IMR-90 (cell line): ENCODE results near the gene ORC1. TPM values are rescaled to one million over a fixed set of nuclear protein-coding genes. Genes with fewer than 3 reads are reported as not detected.

Experiments used
- ATAC-seq: fragments of 200-7000 bp; cut with Tn5 transposase; 2 replicates; pipeline ENCODE4 v1.9.1; 2020; ENCODE audit warnings: low read depth, mild to moderate bottlenecking, moderate library complexity
- BruUV-seq: library from RNA; stranded (reverse); fragments of 400-500 nt; replicated peaks from 2 replicates; lab custom pipeline; 2021; lab: Mats Ljungman, UMichigan
- CTCF ChIA-PET: fragments of 300-600 bp; formaldehyde crosslinking; extraction: SDS; loops from one replicate; lab custom pipeline; 2021; ENCODE audit warnings: antibody characterized with exemption; lab: Yijun Ruan, JAX
- POLR2A ChIA-PET: fragments of 300-600 bp; sonication (Branson Sonifier 250); formaldehyde crosslinking; loops from one replicate; lab custom pipeline; 2022; ENCODE audit warnings: antibody characterized with exemption; ENCODE audit not compliant: unreplicated experiment; lab: Charles Lee
- DNase-seq: peaks from one replicate; pipeline ENCODE4 v3.0.0; 2013
- H2AFZ ChIP-seq: replicated peaks from 2 replicates; pipeline ENCODE3; 2013; ENCODE audit warnings: low read length, mild to moderate bottlenecking; ENCODE audit not compliant: poor library complexity
- H2AK5ac ChIP-seq: 2 replicates; pipeline ENCODE4 v1.6.1; 2013; ENCODE audit warnings: low read depth, low read length, inconsistent platforms
- H2AK9ac ChIP-seq: replicated peaks from 2 replicates; pipeline ENCODE3; 2013; ENCODE audit warnings: mild to moderate bottlenecking, low read depth, low read length, moderate library complexity; ENCODE audit not compliant: poor library complexity
- H2BK120ac ChIP-seq: 2 replicates; pipeline ENCODE4 v1.6.1; 2013; ENCODE audit warnings: low read depth, low read length, inconsistent platforms
- H2BK15ac ChIP-seq: 3 replicates; pipeline ENCODE4 v1.6.1; 2013; ENCODE audit warnings: low read depth, low read length, inconsistent platforms
- H2BK20ac ChIP-seq: 2 replicates; pipeline ENCODE4 v1.6.1; 2013; ENCODE audit warnings: low read depth, mild to moderate bottlenecking, inconsistent platforms, low read length, moderate library complexity
- H2BK5ac ChIP-seq: 2 replicates; pipeline ENCODE4 v1.6.1; 2013; ENCODE audit warnings: mild to moderate bottlenecking, low read depth, low read length, inconsistent platforms; ENCODE audit not compliant: poor library complexity, severe bottlenecking
- H3K14ac ChIP-seq: replicated peaks from 2 replicates; pipeline ENCODE4 v1.6.1; 2013; ENCODE audit warnings: low read depth, low read length, inconsistent platforms
- H3K18ac ChIP-seq: 2 replicates; pipeline ENCODE4 v1.6.1; 2013; ENCODE audit warnings: low read depth, low read length, control low read depth
- H3K23ac ChIP-seq: 2 replicates; pipeline ENCODE4 v1.6.1; 2013; ENCODE audit warnings: low read depth, low read length, inconsistent platforms
- H3K27ac ChIP-seq: 2 replicates; pipeline ENCODE4 v1.5.1; 2013; ENCODE audit warnings: mild to moderate bottlenecking, control low read depth, low read length; ENCODE audit not compliant: insufficient read depth
- H3K27me3 ChIP-seq: 2 replicates; pipeline ENCODE4 v1.6.1; 2013; ENCODE audit warnings: low read length; ENCODE audit not compliant: control insufficient read depth, insufficient read depth
- H3K36me3 ChIP-seq: 2 replicates; pipeline ENCODE4 v1.6.1; 2013; ENCODE audit warnings: low read length, mixed read lengths; ENCODE audit not compliant: control insufficient read depth, insufficient read depth
- H3K4ac ChIP-seq: 2 replicates; pipeline ENCODE4 v1.6.1; 2013; ENCODE audit warnings: low read depth, low read length, inconsistent platforms
- H3K4me1 ChIP-seq: 2 replicates; pipeline ENCODE4 v1.6.1; 2013; ENCODE audit warnings: low read length, mixed read lengths; ENCODE audit not compliant: control insufficient read depth, insufficient read depth
- H3K4me2 ChIP-seq: 2 replicates; pipeline ENCODE4 v1.6.1; 2013; ENCODE audit warnings: low read depth, mild to moderate bottlenecking, control low read depth, low read length, moderate library complexity
- H3K4me3 ChIP-seq: 2 replicates; pipeline ENCODE4 v1.5.1; 2013; ENCODE audit warnings: low read depth, mild to moderate bottlenecking, control low read depth, low read length, moderate library complexity; ENCODE audit not compliant: insufficient read depth
- H3K56ac ChIP-seq: 2 replicates; pipeline ENCODE4 v1.6.1; 2013; ENCODE audit warnings: low read length, inconsistent platforms; ENCODE audit not compliant: insufficient read depth; ENCODE audit errors: extremely low read depth
- H3K79me1 ChIP-seq, 2 experiments: 2 replicates each; pipeline ENCODE4 v1.6.1; 2013; ENCODE audit warnings: low read length in 2 of 2, inconsistent platforms in 1 of 2, low read depth in 1 of 2
- H3K9ac ChIP-seq: 2 replicates; pipeline ENCODE4 v1.6.1; 2013; ENCODE audit warnings: low read depth, low read length, control low read depth
- H3K9me1 ChIP-seq: 2 replicates; pipeline ENCODE4 v1.6.1; 2013; ENCODE audit warnings: low read length, inconsistent platforms; ENCODE audit not compliant: insufficient read depth
- H3K9me3 ChIP-seq: 2 replicates; pipeline ENCODE4 v1.6.1; 2013; ENCODE audit warnings: low read length; ENCODE audit not compliant: control insufficient read depth, insufficient read depth
- H4K20me1 ChIP-seq: 2 replicates; pipeline ENCODE4 v1.6.1; 2013; ENCODE audit warnings: low read length, inconsistent platforms; ENCODE audit not compliant: insufficient read depth
- H4K5ac ChIP-seq: 2 replicates; pipeline ENCODE4 v1.6.1; 2013; ENCODE audit warnings: mild to moderate bottlenecking, low read depth, low read length, control low read depth
- H4K8ac ChIP-seq, 2 experiments: 2 replicates each; pipeline ENCODE4 v1.6.1; 2013; ENCODE audit warnings: low read depth in 2 of 2, low read length in 2 of 2, control low read depth in 1 of 2, inconsistent platforms in 1 of 2
- H4K91ac ChIP-seq: 2 replicates; pipeline ENCODE4 v1.6.1; 2013; ENCODE audit warnings: low read depth, low read length, inconsistent platforms; ENCODE audit not compliant: insufficient read depth
- CEBPB ChIP-seq: IDR thresholded peaks from 2 replicates; pipeline ENCODE4 v1.6.1; 2012; ENCODE audit warnings: low read depth, low read length, improper control_type of control experiment
- CTCF ChIP-seq: conservative IDR thresholded peaks from 2 replicates; pipeline ENCODE4 v1.5.1; 2012; ENCODE audit warnings: mild to moderate bottlenecking, low read depth, low read length, improper control_type of control experiment
- FOS ChIP-seq: fragments of 150-350 bp; IDR thresholded peaks from 2 replicates; pipeline ENCODE4 v1.6.1; 2016; ENCODE audit warnings: low read depth, low read length
- MAFK ChIP-seq: IDR thresholded peaks from 2 replicates; pipeline ENCODE4 v1.6.1; 2012; ENCODE audit warnings: low read depth, low read length, improper control_type of control experiment
- MXI1 ChIP-seq: IDR thresholded peaks from 2 replicates; pipeline ENCODE4 v1.6.1; 2012; ENCODE audit warnings: low read depth, mild to moderate bottlenecking, low read length, moderate library complexity, borderline replicate concordance
- POLR2A ChIP-seq: IDR thresholded peaks from 2 replicates; pipeline ENCODE4 v1.6.1; 2012; ENCODE audit warnings: mild to moderate bottlenecking, low read depth, low read length
- RAD21 ChIP-seq: IDR thresholded peaks from 2 replicates; pipeline ENCODE4 v1.6.1; 2012; ENCODE audit warnings: low read length, improper control_type of control experiment
- RFX5 ChIP-seq: IDR thresholded peaks from 2 replicates; pipeline ENCODE4 v1.8.0; 2012; ENCODE audit warnings: low read depth, mild to moderate bottlenecking, low read length, moderate library complexity
- SMC3 ChIP-seq: fragments of 150-350 bp; IDR thresholded peaks from 2 replicates; pipeline ENCODE4 v1.6.1; 2016; ENCODE audit warnings: low read depth, mild to moderate bottlenecking, antibody characterized with exemption, low read length, moderate library complexity
- WGBS, 2 experiments: methylation state at CpG; one replicate each; pipeline versions ENCODE4 v1.1.5 to v1.1.7; 2013; ENCODE audit warnings: missing lambda C conversion rate in 2 of 2; ENCODE audit not compliant: insufficient read length in 1 of 2; ENCODE audit errors: extremely low coverage in 2 of 2; 5-methylcytosine and 5-hydroxymethylcytosine counted together
- dilution Hi-C: fragments of 300-500 bp; cut with HindIII; formaldehyde crosslinking; loops from one replicate; pipeline ENCODE4 v1.14.3; 2018; ENCODE audit warnings: low sequenced_read_pairs; ENCODE audit not compliant: unreplicated experiment
- in situ Hi-C: fragments of 300-500 bp; cut with MboI; formaldehyde crosslinking; loops from 3 replicates; pipeline ENCODE4 v1.14.3; 2019; ENCODE audit warnings: low sequenced_read_pairs, inconsistent platforms, mixed read lengths
- intact Hi-C: fragments of 100-400 bp; cut with micrococcal nuclease; formaldehyde crosslinking; loops from 2 replicates; pipeline ENCODE4 v1.10.0; 2022
- polyA plus RNA-seq, 3 experiments: library from polyadenylated mRNA; depleted of rRNA; stranded (reverse); fragments of >200 nt; gene quantifications; 2 replicates each; pipeline ENCODE4 v1.2.3, GENCODE V29; 2012; ENCODE audit warnings: low replicate concordance in 1 of 3
- total RNA-seq: library from RNA; depleted of rRNA; stranded (reverse); fragments of >200 nt; gene quantifications from 2 replicates; pipeline ENCODE4 v1.2.3, GENCODE V29; 2012
- TF ChIP-seq, protein P1 (sequence below): fragments of 150-350 bp; IDR thresholded peaks from 2 replicates; pipeline ENCODE4 v1.6.1; 2016; ENCODE audit warnings: low read depth, mild to moderate bottlenecking, low read length, moderate library complexity, borderline replicate concordance

ORC1 gene
- total and polyA plus RNA-seq, 2 of the 4 experiments (the other 2 are of a cell fraction): 6.3 to 10.6 TPM

GRCh38 chr1:52432807-52433206 lies 28.6 kb upstream of the ORC1 start:
- no peak overlapping the region for H3K27ac ChIP-seq
- no peak overlapping the region for H3K4me2 ChIP-seq
- H3K79me1 ChIP-seq: peaks cover 0 to 3% of the 10 kb centered on the region in 2 experiments; a peak in 3 of 4 replicates
- TF ChIP-seq POLR2A: no peak
- TF ChIP-seq SMC3: no peak
- TF ChIP-seq MAFK: no peak
- no peak for TF ChIP-seq MXI1
- TF ChIP-seq, protein P1, sequence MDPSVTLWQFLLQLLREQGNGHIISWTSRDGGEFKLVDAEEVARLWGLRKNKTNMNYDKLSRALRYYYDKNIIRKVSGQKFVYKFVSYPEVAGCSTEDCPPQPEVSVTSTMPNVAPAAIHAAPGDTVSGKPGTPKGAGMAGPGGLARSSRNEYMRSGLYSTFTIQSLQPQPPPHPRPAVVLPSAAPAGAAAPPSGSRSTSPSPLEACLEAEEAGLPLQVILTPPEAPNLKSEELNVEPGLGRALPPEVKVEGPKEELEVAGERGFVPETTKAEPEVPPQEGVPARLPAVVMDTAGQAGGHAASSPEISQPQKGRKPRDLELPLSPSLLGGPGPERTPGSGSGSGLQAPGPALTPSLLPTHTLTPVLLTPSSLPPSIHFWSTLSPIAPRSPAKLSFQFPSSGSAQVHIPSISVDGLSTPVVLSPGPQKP: no peak
- no peak for TF ChIP-seq CEBPB
- no peak for TF ChIP-seq RAD21
- TF ChIP-seq FOS: no peak
- TF ChIP-seq CTCF: no peak
- no peak for TF ChIP-seq RFX5
- no peaks in the 10 kb centered on the region for H4K20me1 ChIP-seq
- H2AK9ac ChIP-seq: no peak overlapping the region
- 100% methylated on average over 2 of the region's 8 CpGs; no CpG with 5 or more reads in 1 of the 2 experiments for WGBS, 2 experiments
- no peak overlapping the region for H3K4ac ChIP-seq
- peaks cover 26% of the 10 kb centered on the region for H3K36me3 ChIP-seq
- H2BK5ac ChIP-seq: no peak overlapping the region
- BruUV-seq: no TSS peak
- in situ Hi-C loops: no loop called here
- ChIA-PET POLR2A (no interaction called here), CTCF (no interaction called here)
- ATAC-seq: no peak
- H3K4me1 ChIP-seq: no peaks in the 10 kb centered on the region
- no peak overlapping the region for H3K18ac ChIP-seq
- no peaks in the 10 kb centered on the region for H3K27me3 ChIP-seq
- DNase-seq: no peak
- no peak overlapping the region for H3K56ac ChIP-seq
- dilution Hi-C loops: no loop called here
- H2AFZ ChIP-seq: no peak overlapping the region
- no peak overlapping the region for H2BK15ac ChIP-seq
- no peak overlapping the region for H4K8ac ChIP-seq
- no peak overlapping the region for H3K4me3 ChIP-seq
- no peak overlapping the region for H4K5ac ChIP-seq
- H4K91ac ChIP-seq: no peak overlapping the region
- intact Hi-C loops: no loop called here
- no peak overlapping the region for H3K14ac ChIP-seq
- no peak overlapping the region for H2BK20ac ChIP-seq
- no peak overlapping the region for H2AK5ac ChIP-seq
- no peak overlapping the region for H3K23ac ChIP-seq
- H3K9ac ChIP-seq: no peak overlapping the region
- peaks cover 10% of the 10 kb centered on the region for H3K9me1 ChIP-seq
- no peak overlapping the region for H2BK120ac ChIP-seq
- no peaks in the 10 kb centered on the region for H3K9me3 ChIP-seq
